Epithelial cell of prostate (primary cell): Measurements from ENCODE around the gene NDUFS6.
"Not testable (repeated sequence)": the region's sequence is repeated elsewhere in the genome, so short reads cannot be mapped to it uniquely, and the experiment has no call there.

Source experiments
- DNase-seq: peaks from one replicate; pipeline ENCODE4 v3.0.0-alpha.2; 2011; ENCODE audit warnings: low read depth, low spot score
- H3K27ac ChIP-seq: fragments of 450-650 bp; 2 replicates; pipeline ENCODE4 v1.5.1; 2017; ENCODE audit warnings: mild to moderate bottlenecking

The NDUFS6 gene

GRCh38 chr5:1795931-1796330 lies 5.3 kb upstream of the NDUFS6 start:
- no peak for DNase-seq
- no peak overlapping the region for H3K27ac ChIP-seq

- no peak overlapping the region for H3K27ac ChIP-seq
- DNase-seq: no peak
Observed at GRCh38 chr5:1796371-1797102, 4.7 kb upstream of the NDUFS6 start.

GRCh38 chr5:1797103-1797800 lies 4.0 kb upstream of the NDUFS6 start:
- DNase-seq: no peak
- no peak overlapping the region for H3K27ac ChIP-seq

- no peak overlapping the region for H3K27ac ChIP-seq
- no peak for DNase-seq
Observed at GRCh38 chr5:1797855-1798254, 3.4 kb upstream of the NDUFS6 start.

GRCh38 chr5:1798589-1798988 lies 2.6 kb upstream of the NDUFS6 start:
- DNase-seq, H3K27ac ChIP-seq: not testable (repeated sequence)

GRCh38 chr5:1799110-1799601 lies 2.1 kb upstream of the NDUFS6 start:
- DNase-seq: no peak
- peak overlapping the region; percentile 63 for H3K27ac ChIP-seq

- peak; percentile 27 for DNase-seq
- peak within 1 kb of the TSS; percentile 63 for H3K27ac ChIP-seq
Observed at GRCh38 chr5:1799602-1800471, 1.4 kb upstream of the NDUFS6 start, which contains the start of gene MRPL36. MRPL36 (minus strand) TSS chr5:1799837; CDS start chr5:1798935, 902 bp downstream.

- peak overlapping the region; percentile 63 for H3K27ac ChIP-seq
- no peak for DNase-seq
Observed at GRCh38 chr5:1800472-1801221, 560 bp upstream of the NDUFS6 start.

- peak overlapping the region; percentile 63 for H3K27ac ChIP-seq
- DNase-seq: no peak
Observed at GRCh38 chr5:1801967-1802295, 724 bp downstream of the NDUFS6 start.

- DNase-seq: no peak
- no peak overlapping the region for H3K27ac ChIP-seq
Observed at GRCh38 chr5:1803192-1803591, 2.0 kb downstream of the NDUFS6 start.

- DNase-seq: no peak
- H3K27ac ChIP-seq: no peak overlapping the region
Observed at GRCh38 chr5:1804001-1804690, 2.9 kb downstream of the NDUFS6 start.

GRCh38 chr5:1805326-1805725 lies 4.1 kb downstream of the NDUFS6 start:
- H3K27ac ChIP-seq: no peak overlapping the region
- no peak for DNase-seq

- H3K27ac ChIP-seq: no peak overlapping the region
- DNase-seq: no peak
Observed at GRCh38 chr5:1805736-1806135, 4.5 kb downstream of the NDUFS6 start.

GRCh38 chr5:1806199-1806598 lies 5.0 kb downstream of the NDUFS6 start:
- DNase-seq: no peak
- H3K27ac ChIP-seq: no peak overlapping the region

- no peak overlapping the region for H3K27ac ChIP-seq
- DNase-seq: no peak
Observed at GRCh38 chr5:1806974-1807373, 5.8 kb downstream of the NDUFS6 start.

GRCh38 chr5:1807451-1808185 lies 6.4 kb downstream of the NDUFS6 start:
- H3K27ac ChIP-seq: peak overlapping the region; percentile 60

GRCh38 chr5:1808439-1808838 lies 7.2 kb downstream of the NDUFS6 start:
- peak; percentile 59 for DNase-seq

More at GRCh38 chr5:1807451-1808185, 6.4 kb downstream of the NDUFS6 start:
- no peak for DNase-seq

GRCh38 chr5:1809416-1810035 lies 8.3 kb downstream of the NDUFS6 start:
- no peak for DNase-seq
- H3K27ac ChIP-seq: no peak overlapping the region

More at GRCh38 chr5:1808439-1808838, 7.2 kb downstream of the NDUFS6 start:
- peak overlapping the region; percentile 60 for H3K27ac ChIP-seq
